ENCODE results near the gene FSTL1. TPM values are rescaled to one million over a fixed set of nuclear protein-coding genes. Genes with fewer than 3 reads are reported as not detected.

Gene FSTL1
- total RNA-seq, 6 experiments from 2014 or later, result 32.8 to 50.0 (median 45.5) TPM

DNA sequence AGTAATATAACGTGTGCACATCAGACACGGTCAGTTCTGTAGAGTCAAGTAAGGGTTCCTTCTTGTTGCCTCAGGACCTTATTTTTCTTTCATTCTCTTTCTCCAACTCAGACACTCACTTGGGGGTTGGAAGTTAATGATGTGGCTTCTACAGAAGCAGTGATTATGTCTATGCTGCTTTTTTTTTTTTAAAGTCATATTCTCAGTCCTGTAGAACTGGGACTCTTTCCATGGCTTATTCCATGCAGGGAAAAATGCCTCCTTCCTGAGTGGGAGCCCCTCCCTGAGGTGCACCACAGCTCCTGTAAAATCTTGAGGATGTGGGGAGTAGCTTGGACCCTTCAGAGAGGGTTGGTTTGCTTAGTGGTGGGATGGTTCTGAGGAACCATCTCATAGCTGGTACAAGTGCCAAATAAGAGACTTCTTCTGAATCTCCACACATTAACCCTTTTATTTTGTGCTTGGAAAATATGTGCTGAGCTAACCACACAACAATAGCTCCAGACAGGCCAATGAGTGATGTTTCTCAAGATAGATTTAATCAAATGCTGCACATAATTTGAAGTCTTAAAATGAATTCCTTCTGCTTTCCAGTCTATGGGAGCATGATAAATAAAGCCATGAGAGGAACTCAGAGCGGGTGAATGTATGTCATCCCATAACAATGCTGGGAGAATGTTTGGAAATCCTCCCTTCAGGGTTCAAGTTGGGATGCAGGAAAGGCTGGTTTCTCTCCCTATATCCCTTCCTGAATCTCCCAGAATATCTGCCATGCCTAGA, 23.3 kb upstream of the FSTL1 start:
- Histone ChIP-seq H3K4me1 (no peaks in the 10 kb centered on the region), H3K36me3 (no peaks in the 10 kb centered on the region), H3K9me3 (no peaks in the 10 kb centered on the region), H3K27ac (no peak overlapping the region), H3K27me3 (no peaks in the 10 kb centered on the region), H3K4me3 (no peak overlapping the region)
- 96% methylated on average over 3 of the region's 3 CpGs for WGBS (ENCODE audit: insufficient coverage, low coverage, low lambda C conversion rate, missing lambda C conversion rate)
- TF ChIP-seq, protein P1, sequence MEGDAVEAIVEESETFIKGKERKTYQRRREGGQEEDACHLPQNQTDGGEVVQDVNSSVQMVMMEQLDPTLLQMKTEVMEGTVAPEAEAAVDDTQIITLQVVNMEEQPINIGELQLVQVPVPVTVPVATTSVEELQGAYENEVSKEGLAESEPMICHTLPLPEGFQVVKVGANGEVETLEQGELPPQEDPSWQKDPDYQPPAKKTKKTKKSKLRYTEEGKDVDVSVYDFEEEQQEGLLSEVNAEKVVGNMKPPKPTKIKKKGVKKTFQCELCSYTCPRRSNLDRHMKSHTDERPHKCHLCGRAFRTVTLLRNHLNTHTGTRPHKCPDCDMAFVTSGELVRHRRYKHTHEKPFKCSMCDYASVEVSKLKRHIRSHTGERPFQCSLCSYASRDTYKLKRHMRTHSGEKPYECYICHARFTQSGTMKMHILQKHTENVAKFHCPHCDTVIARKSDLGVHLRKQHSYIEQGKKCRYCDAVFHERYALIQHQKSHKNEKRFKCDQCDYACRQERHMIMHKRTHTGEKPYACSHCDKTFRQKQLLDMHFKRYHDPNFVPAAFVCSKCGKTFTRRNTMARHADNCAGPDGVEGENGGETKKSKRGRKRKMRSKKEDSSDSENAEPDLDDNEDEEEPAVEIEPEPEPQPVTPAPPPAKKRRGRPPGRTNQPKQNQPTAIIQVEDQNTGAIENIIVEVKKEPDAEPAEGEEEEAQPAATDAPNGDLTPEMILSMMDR (IDR thresholded peaks at IDR 0.05), result no peak
- TF ChIP-seq POLR2A (IDR thresholded peaks at IDR 0.05), result no peak
- DNase-seq, result no peak
- ATAC-seq, result no peak
- intact Hi-C loops (cut with DNase I), result no loop called here

DNA sequence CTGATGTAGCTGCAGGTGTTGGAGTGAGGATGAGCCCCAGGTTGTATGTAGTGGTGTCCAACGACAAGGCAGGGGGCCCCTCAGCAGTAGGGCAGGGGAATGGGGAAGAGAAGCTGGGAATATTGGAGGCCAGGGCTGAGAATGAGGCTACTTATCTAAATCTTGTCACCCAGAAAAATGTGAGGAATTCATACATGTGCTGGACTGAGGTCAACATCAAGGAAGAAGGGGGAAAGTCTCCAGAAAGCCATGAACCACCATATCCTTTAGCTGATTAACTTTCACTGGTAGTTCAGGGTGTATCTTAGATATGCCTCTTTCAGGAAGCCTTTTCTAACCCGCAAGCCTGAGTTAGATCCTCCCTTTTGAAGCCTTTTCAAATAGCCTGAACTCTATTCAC, 22.6 kb upstream of the FSTL1 start:
- Histone ChIP-seq H3K27me3 (no peaks in the 10 kb centered on the region), H3K36me3 (no peaks in the 10 kb centered on the region), H3K4me3 (no peak overlapping the region), H3K4me1 (no peaks in the 10 kb centered on the region), H3K9me3 (no peaks in the 10 kb centered on the region), H3K27ac (no peak overlapping the region)
- ATAC-seq (no peak), DNase-seq (no peak)
- TF ChIP-seq, protein P1 (IDR thresholded peaks at IDR 0.05), result no peak
- no peak for TF ChIP-seq POLR2A (IDR thresholded peaks at IDR 0.05)
- intact Hi-C loops (cut with DNase I), result no loop called here
- 100% methylated on average over 1 of the region's 2 CpGs for WGBS (ENCODE audit: insufficient coverage, low coverage, low lambda C conversion rate, missing lambda C conversion rate)

DNA sequence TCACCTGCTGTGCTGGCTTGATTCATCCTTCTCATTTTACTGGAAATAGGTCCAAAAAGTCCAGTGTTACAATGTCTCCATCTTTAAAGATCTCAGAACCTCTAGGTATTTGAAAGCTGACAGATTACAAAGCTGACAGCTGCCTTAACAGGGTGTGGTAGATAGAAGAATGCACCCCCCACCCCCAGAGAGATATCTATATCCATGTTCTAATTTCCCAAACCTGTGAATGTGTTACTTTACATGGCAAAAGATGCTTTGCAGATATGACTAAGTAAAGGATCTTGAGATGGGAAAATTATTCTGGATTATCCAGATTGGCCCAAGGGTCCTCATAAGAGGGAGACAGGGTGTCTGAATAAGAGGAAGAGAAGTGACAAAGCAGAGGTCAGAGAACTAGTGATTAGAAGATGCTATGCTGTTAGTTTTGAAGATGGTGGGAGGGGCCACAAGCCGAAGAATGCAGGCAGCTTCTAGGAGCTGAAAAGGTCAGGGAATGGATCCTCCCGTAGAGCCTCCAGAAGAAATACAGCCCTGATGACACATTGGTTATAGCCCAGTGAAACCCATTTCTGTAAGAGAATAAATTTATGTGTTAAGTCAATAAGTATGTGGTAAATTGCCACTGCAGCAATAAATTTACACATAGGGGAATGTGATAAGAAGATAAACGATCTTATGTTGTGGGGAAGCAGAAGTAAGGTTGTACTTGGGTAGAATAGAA, 21.5 kb upstream of the FSTL1 start:
- Histone ChIP-seq H3K27me3 (no peaks in the 10 kb centered on the region), H3K27ac (no peak overlapping the region), H3K4me1 (no peaks in the 10 kb centered on the region), H3K9me3 (no peaks in the 10 kb centered on the region), H3K4me3 (no peak overlapping the region), H3K36me3 (no peaks in the 10 kb centered on the region)
- WGBS (ENCODE audit: insufficient coverage, low coverage, low lambda C conversion rate, missing lambda C conversion rate), result 76% methylated on average over 3 of the region's 3 CpGs
- TF ChIP-seq POLR2A (IDR thresholded peaks at IDR 0.05), result no peak
- TF ChIP-seq, protein P1 (IDR thresholded peaks at IDR 0.05), result no peak
- intact Hi-C loops (cut with DNase I), result no loop called here
- no peak for DNase-seq
- no peak for ATAC-seq

- DNase-seq (no peak), ATAC-seq (no peak)
- Histone ChIP-seq H3K9me3 (no peaks in the 10 kb centered on the region), H3K4me1 (no peaks in the 10 kb centered on the region), H3K4me3 (no peak overlapping the region), H3K27ac (no peak overlapping the region), H3K27me3 (no peaks in the 10 kb centered on the region), H3K36me3 (no peaks in the 10 kb centered on the region)
- TF ChIP-seq, protein P1 (IDR thresholded peaks at IDR 0.05), result no peak
- TF ChIP-seq POLR2A (IDR thresholded peaks at IDR 0.05), result no peak
- intact Hi-C loops (cut with DNase I), result no loop called here
- 73% methylated on average over 3 of the region's 3 CpGs for WGBS (ENCODE audit: insufficient coverage, low coverage, low lambda C conversion rate, missing lambda C conversion rate)
These were observed 20.9 kb upstream of the FSTL1 start for GRCh38 chr3:120471643-120472042.

All from right lobe of liver (tissue), 6 donors.